ENCODE results near the gene VCAN.

DNA sequence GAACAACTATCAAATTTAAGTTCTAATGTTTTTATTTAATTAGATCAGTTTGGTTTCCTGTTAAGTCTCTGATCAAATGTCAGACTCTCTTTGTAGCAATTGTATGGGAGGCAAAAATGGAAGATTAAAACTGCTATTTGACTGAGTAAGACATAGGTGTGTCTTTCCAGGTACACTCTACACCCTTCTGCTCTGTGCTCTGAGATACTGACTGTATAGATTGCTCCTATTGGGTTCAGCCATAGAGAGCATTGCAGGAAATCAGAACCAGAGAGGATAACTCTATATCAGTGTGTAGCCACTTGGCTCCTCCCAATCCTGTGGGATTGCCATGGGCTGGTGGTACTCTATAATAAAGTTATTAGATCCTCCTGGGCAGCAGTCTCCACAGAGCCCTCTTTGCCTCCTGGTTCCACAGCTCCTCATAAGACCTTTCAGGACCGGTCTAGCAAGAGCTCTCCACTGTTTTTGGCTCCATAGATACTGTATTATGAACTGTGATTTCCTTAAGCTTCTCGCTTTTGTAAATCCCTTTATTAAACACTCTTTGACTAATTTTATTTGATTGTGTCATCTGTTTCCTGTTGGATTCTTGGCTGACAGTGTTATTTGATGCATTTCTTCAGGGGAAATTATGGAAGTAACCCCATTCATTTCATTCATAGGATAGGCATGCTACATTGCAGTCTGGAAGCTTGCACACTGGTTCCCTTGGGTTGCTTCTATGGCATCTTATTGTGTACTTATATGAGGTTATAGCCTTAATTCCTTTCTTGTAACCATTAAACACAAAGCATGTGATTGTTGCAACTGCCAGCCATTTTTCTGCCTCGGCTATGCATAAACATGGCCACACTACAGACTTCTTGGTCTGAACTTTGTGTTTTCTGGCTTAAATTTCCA is 115.6 kb downstream of the VCAN start:
- no peak for TF ChIP-seq EZH2phosphoT487 (IDR thresholded peaks at IDR 0.05; ENCODE audit: borderline replicate concordance, low read depth, low read length)
- TF ChIP-seq, protein P1, sequence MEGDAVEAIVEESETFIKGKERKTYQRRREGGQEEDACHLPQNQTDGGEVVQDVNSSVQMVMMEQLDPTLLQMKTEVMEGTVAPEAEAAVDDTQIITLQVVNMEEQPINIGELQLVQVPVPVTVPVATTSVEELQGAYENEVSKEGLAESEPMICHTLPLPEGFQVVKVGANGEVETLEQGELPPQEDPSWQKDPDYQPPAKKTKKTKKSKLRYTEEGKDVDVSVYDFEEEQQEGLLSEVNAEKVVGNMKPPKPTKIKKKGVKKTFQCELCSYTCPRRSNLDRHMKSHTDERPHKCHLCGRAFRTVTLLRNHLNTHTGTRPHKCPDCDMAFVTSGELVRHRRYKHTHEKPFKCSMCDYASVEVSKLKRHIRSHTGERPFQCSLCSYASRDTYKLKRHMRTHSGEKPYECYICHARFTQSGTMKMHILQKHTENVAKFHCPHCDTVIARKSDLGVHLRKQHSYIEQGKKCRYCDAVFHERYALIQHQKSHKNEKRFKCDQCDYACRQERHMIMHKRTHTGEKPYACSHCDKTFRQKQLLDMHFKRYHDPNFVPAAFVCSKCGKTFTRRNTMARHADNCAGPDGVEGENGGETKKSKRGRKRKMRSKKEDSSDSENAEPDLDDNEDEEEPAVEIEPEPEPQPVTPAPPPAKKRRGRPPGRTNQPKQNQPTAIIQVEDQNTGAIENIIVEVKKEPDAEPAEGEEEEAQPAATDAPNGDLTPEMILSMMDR (conservative IDR thresholded peaks at IDR 0.05; ENCODE audit: low read length): no peak
